GM18499 (cell line): Measurements from ENCODE around the gene USP49.
"Not testable (repeated sequence)": the region's sequence is repeated elsewhere in the genome, so short reads cannot be mapped to it uniquely, and the experiment has no call there.

ENCODE experiments used
- ATAC-seq: cut with Tn5 transposase; IDR thresholded peaks from one replicate; pipeline ENCODE4 v1.9.1; 2021; ENCODE audit warnings: moderate number of reproducible peaks; ENCODE audit not compliant: insufficient read depth, unreplicated experiment

USP49 gene

DNA sequence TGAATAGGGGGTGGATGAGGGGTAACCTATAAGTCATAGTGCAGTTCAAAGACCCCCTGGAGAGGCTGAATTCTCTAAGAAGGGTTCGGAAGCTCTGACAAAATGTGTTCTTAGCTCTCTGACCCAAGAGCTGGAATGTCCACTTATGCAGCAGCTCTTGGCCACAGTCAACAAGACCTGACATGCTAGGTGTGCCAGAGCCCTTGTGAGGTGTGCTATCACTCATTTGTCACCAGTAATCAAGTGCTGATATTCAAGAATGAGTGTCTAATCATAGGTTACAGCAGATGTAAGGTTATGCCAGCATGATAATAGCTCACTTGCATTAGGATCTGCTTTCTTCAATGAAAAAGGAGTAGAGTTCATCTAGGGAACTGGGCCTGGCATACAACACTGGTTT, 79.6 kb downstream of the USP49 start:
- no peak for ATAC-seq

DNA sequence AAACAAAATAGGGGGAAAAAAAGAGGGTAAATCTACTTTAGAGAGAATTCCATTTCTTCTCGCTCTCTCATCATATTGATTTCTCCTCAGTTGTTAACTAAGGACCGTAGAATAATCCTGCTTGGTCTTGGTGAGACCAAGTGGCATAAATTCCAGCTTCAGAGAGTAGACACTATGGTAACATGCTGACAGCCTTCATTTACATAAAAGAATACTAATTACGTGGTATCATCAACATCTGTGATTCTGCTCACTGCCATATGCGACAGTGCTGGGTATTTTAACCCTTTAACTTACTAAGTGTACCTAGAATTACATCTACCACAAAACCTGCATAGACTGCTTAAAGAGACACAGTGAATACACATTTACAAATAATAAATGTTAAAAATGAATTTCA, 80.5 kb downstream of the USP49 start:
- no peak for ATAC-seq

DNA sequence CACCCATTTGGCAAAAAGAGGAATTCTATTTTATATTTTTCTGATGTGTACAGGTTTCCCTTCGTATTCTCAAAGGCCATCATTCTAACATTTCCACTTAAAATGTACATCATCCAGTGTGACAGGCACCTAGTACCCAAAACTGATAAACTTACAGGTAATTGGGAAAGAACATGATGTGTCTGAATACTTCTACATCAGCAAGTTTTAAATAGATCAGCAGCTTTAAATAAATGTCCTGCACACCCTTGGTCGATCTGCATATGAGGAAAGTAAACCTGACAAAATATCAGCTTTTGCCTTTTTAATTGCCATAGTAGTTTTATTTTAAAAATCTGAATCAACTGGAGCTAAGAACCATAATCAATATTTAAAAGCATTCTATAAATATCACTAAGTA, 81.2 kb downstream of the USP49 start:
- no peak for ATAC-seq

DNA sequence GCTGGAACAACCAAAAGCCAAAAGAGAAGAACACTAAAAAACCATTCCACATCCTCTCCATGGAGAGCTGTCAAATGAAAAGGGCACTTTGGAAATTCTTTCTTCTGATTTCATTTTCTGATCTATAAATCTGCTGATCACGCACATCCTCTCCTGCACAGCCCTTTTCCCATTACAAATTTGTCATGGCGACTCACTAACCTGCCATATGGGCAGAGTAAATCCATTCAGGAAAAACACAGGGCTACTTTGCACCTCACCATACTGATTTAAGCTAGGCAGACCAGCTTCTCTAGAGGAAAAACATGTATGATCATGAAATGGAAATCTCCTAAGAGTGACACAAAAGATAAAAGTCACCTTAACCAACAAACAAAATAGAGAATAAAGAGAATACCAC, 81.7 kb downstream of the USP49 start:
- no peak for ATAC-seq

DNA sequence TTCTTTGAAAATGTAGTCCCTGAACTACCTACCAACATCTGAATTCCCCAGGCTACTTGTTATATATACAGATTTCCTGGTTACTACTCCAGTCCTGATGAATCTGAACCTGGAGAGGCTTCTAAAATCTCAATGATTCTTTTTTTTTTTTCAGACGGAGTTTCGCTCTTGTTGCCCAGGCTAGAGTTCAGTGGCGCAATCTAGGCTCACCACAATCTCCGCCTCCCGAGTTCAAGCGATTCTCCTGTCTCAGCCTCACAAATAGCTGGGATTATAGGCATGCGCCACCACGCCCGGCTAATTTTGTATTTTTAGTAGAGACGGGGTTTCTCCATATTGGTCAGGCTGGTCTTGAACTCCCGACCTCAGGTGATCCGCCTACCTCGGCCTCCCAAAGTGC, 83.2 kb downstream of the USP49 start:
- not testable (repeated sequence) for ATAC-seq

DNA sequence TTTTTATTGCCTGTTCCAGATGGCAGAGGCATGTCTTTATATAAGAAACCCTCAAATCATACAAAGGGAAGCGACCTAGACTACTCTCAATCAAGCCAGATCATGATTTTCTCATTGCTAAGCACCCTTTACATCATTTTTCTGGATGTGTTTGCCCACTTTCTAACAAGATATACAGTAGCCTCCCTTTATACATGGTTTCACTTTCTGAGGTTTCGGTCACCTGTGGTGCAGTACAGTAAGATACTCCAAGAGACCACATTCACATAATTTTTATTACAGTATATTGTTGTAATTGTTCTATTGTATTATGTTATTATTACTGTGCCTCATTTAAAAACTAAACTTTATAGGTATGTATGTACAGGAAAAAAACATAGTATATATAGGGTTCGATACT, 84.1 kb downstream of the USP49 start:
- ATAC-seq: no peak

DNA sequence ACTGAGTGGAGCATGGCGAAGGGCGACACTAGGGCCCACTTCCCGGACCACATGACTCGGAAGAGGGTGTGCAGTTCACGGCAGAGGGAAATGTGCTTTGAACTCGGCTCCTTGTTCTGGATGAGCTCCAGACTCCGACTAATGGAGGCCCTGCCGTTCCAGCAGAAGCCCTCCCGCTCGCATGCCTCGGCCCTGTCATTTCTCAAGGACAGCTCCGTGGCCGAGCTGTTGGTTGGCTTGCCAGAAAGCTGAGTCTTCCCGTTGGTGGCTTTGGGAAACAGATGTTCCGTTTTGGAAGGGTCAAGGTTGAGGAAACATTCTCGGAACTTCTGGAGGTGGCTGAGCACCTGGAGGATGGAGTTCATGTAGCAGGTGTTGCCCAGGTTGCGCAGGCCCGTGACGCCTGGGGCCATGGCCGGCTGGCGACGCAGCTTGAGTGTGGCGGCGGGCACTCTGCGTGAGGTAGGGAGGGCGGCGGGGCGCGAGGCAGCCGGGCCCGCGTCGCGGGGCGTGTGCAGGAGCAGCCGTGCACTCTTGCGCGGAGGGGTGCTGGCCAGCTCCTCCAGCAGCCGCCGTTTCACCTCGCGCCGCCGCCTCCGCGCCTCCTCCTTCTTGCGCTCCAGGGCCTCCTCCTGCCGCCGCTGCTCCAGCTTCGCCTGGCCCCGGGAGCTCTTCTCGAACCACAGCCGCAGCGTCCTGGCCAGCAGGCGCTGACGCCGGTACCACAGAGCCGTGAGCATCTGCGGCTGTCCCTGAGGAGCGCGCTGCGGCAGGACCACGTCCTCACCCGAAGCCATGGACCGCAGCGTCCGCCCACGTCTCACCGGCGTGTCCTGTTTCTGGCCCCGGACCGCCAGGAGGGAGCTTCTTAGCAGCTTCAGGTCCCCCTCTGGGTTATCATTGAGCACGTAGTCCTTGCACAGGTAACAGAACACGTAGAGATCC, 89.1 kb downstream of the USP49 start:
- no peak for ATAC-seq

DNA sequence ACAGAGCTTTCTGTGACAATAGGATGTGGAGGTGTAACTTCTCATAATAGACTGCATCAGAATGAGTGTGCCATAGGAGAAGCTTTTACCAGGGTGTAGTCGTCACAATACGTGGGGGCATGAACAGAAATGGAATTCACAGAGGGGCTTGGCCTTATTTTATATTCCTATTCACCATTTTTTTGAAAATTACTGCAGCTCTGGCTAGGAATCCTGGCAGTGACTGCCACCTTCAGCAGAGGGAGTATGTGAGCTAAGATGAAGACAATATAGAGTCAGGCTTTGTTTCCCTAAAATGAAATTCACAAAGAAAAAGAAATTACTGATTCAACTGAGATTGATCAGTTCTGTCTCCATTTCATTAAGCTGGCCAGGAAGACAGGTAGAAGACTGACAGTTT, 93.8 kb downstream of the USP49 start:
- ATAC-seq: no peak

DNA sequence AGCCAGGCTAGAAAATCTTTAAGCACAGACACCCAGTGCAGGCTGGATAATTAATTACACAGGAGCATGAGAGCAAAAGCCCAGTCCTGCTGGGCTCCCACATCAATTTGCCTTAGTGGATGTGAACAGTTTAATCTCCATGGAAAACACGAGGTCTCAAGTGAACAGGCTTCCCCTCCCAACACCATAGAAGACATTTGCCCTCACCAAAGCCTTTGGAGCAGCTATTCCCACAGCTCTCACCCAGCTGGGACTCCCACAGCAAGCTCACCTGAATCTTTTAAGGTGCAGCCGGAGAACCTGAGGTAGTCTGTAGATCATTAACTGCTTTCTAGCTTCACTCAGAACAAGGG, 95.6 kb downstream of the USP49 start:
- no peak for ATAC-seq

DNA sequence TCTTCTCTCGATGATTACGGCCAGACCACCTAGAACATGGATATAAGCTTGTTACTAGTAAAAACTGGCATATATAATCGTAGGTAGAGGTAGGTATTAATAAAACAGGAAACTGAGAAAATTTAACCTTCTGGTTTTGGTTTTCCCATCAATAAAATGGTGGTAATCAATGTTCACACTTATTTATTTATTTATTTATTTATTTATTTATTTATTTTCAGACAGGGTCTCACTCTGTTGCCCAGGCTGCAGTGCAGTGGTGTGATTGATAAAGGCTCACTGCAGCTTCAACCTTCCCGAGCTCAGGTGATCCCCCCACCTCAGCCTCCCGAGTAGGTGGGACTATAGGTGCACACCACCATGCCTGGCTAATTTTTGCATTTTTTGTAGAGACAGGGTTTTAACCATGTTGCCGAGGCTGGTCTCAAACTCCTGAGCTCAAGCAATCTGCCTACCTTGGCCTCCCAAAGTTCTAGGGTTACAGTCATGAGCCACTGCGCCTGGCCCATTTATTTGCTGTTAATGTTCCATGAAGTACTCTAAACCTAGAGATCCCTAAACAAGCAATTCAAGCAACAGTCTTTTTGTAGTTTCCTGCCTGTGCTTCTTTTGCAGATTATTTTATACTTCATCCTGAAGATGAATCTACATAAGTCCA, 96.1 kb downstream of the USP49 start:
- no peak for ATAC-seq

DNA sequence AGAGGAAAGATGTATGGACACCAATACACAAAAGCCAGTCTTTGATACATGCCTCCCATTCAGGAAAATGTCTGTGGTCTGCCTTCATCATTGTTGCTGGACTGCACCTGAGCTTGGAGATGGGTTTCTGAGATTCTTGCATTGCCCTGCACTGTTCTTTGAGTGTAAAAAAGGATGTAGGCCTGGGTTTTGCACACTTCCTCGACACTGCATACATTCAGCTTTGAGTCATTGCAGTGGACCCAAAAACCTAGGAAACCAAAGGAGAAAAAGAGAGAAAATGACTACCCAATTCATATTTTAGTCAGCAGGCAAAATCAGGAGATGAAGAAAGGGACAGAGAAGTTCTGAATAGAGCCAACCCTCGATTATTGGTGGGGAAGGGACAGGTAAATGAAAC, 98.7 kb downstream of the USP49 start:
- ATAC-seq: no peak

DNA sequence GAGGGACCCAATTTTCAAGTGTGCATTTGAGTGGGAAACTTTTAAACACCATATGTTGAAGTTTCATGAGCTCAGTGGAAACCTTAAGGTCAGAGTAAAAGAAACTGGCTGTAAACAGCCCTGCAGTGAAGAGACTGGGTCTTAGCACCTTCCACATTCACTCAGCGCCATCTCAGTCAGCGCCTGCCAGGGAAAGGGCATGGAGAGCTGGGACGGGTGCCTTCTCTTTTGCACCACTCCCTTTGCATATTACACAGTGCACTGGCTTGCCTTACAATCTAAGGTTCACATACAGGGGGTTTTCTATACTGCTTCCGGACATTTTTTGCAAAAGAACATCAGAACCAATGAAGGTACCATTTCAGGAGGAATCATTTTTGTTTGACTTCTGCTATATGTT, 103.2 kb downstream of the USP49 start:
- no peak for ATAC-seq

DNA sequence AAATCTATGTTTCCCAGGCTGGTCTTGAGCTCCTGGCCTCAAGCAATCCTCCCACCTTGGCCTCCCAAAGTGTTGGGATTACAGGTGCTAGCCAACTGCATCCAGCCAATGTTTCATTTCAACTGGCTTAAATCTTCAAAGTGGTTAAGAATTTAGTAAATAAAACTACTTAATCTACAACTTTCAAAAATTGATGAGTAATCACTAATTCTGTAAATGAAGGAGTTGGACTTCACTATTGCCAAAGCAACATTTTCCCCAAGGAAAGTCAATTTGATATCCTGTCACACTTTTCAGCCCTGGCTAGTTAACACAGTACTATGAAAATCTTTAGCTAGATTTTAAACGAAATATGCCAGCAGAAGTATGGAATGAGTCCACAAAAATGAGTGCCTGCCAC, 103.9 kb downstream of the USP49 start:
- ATAC-seq: no peak

DNA sequence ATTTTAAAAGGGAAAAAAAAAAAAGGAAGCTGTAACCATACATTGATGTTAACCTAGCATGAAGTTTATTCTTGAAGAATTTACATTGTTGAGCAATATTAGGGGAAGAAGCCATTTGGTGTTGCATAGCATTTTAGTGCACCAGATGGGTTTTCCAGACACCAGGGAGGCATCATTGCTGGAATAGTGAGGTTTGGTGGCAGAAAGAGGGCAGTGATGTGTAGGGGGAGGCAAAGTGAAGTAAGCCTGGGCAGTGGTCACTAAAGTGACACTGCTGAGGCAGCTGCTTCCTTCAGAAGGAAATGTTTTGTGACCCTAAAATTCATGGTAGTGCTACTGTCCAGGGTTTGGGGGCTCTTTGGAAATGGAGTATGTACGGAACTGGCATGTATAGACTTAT, 105.1 kb downstream of the USP49 start:
- ATAC-seq: no peak

DNA sequence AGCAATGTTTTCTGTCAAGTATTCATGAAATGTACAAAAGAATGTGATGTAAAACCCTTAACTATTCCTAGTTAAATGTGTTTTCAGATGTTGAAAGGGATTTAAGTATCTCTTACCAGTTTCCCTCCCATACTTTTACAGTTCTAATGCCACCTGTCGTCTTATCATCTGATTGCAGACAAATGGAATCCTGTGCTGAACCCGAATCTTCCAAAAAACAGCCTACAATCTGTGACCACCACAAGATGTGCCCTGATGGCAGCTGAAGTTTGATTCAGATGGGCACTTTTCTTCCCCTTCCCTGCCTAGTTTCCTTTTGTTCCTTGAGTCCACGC, 105.8 kb downstream of the USP49 start:
- no peak for ATAC-seq

DNA sequence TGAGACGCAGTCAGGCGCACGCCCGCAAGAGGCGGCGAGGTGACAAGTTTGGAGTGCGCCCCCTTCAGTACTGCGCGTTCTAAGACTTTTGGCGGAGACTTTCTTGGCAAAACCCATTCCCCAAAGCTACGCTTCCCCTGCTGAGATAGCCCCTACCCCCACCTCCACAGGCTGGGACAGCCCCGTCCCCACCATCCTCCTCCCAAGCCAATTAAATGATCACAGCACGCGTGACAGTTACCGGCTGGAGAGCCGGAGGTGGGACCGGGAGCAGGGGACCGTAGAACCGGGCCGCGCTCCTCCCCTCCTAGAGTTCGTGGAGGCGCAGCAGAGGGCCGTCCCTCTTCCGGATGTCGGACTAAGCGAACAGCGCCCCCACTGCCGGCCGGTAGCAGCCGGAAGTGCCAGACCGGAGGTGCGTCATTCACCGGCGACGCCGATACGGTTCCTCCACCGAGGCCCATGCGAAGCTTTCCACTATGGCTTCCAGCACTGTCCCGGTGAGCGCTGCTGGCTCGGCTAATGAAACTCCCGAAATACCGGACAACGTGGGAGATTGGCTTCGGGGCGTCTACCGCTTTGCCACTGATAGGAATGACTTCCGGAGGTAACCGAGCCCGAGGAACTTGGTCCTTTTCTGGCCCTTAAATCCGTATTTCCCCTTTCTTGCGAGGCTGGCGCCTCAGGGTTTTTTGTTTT, 107.8 kb downstream of the USP49 start, which contains the start of gene TOMM6:
Gene TOMM6, plus strand, starts transcription at position 476 of the 699 bp plus-strand sequence. Its CDS starts 4 bp downstream, at position 480.
- peak; percentile 58 for ATAC-seq

DNA sequence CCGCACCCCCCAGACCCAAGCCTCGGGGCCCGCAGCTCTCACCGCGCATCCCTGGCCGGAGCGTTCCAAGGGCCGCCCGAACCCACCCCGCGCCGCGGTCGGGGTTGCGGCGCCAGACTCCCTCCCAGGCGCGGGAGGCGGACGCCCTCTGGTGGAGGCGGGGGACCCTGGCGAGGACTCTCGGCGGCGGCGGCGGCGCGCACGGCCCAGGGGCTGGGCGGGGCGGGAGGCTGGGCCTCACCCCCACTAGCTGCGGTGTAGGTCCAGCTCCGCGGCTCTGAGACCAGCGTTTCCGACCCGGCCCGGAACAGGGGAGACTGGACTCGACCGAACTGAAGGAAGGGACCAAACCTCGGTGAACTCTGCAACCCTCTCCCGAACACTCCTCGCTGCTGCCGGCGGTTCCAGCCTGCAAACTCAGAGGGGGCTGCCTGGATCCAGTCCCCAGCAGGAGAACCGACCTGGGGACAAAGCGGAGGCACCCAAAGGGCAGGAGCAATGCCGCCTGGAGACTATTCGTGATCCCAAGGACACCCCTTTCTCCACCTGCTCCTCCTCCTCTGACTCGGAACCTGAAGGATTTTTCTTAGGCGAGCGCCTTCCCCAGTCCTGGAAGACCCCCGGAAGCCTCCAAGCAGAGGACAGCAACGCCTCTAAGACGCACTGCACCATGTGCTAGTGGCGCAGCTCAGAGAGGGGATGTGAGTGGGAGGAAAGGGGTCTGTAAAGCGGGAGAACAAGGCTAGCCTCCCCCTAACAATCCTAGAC, 108.5 kb downstream of the USP49 start:
- no peak for ATAC-seq

DNA sequence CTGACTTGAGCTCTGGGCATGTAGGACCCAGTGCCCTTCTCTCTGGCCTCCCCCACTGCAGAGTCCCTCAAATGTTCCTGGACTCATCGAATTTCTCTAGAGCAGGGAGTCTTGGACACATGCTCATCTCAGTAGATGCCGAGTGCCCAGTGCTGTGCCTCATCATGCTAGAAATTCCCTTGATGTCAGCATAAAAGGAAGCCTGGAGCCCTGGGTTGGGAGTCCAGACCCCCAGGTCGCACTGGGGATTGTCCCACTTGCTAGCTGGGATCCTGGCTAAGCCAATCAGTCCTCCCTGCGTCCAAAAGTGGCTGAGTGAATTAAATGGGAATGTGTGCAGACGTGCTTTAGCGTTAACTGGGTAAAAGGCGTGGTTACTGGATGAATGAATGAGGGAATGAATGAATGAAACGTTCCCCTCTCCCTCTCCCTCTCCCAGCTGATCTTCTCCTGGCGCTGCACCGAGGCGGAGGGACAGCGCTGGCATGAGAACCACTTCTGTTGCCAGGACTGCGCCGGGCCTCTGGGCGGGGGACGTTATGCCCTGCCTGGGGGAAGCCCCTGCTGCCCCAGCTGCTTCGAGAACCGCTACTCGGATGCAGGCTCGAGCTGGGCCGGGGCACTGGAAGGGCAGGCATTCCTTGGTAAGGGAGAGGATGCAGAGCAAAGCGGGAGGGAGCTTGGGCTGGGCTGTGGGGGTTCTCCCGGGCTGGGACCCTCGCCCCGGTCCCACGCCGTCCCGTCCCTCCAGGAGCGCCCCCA, 109.3 kb downstream of the USP49 start:
- no peak for ATAC-seq

DNA sequence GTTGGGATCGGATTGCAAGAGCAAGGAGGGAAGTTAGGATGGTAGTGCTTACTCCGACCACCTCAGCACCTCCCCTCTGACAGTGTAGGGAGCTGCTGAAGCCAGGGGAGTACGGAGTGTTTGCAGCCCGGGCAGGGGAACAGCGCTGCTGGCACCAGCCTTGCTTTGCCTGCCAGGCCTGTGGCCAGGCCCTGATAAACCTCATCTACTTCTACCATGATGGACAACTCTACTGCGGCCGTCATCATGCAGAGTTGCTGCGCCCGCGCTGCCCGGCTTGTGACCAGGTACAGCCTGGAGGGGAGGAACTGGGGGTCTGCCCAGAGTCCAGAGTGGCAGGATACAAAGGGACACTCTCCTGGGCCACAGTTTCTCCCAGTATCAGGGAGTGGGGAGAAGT, 109.9 kb downstream of the USP49 start:
- no peak for ATAC-seq
